ENCODE measurements around the gene DDX25. TPM values are rescaled to one million over a fixed set of nuclear protein-coding genes. Genes with fewer than 3 reads are reported as not detected.

The DDX25 gene
- total RNA-seq, 1 experiment from 2014 or later = 0.37 TPM

GRCh38 chr11:125944350-125945010, 40.2 kb downstream of the DDX25 start (continued):
- TF ChIP-seq CTCF (IDR thresholded peaks at IDR 0.05 in 2 of 3, conservative IDR thresholded peaks at IDR 0.05 in 1 of 3; ENCODE audit: borderline replicate concordance in 1 of 3, insufficient read depth in 1 of 3, low read depth in 2 of 3, low read length in 2 of 3) = no peak
- TF ChIP-seq YY1 (IDR thresholded peaks at IDR 0.05; ENCODE audit: extremely low read depth, insufficient replicate concordance, low read depth, low read length) = no peak
- TF ChIP-seq FOSL1 (IDR thresholded peaks at IDR 0.05; ENCODE audit: low read depth) = no peak
- no peak for TF ChIP-seq ZNF274 (IDR thresholded peaks at IDR 0.05; ENCODE audit: low read depth, low read length)
- no peak for TF ChIP-seq ZFX (IDR thresholded peaks at IDR 0.05)
- no peak for TF ChIP-seq RAD21 (IDR thresholded peaks at IDR 0.05; ENCODE audit: low read depth)
- TF ChIP-seq ELF1 (IDR thresholded peaks at IDR 0.05; ENCODE audit: borderline replicate concordance, low read depth) = no peak
- TF ChIP-seq EZH2 (IDR thresholded peaks at IDR 0.05) = no peak
- TF ChIP-seq SRF (IDR thresholded peaks at IDR 0.05; ENCODE audit: low read depth) = no peak
- no peak for TF ChIP-seq ATF3 (IDR thresholded peaks at IDR 0.05)

GRCh38 chr11:125945011-125945796, 40.9 kb downstream of the DDX25 start:
- ChIA-PET POLR2A (no interaction called here), CTCF (interaction anchor here (0.9 kb wide), 1 partner anchor 9 kb away, joined by 3 read pairs; no protein-coding TSS in a partner anchor), RAD21 (ENCODE audit: low non-redundant PET in 1 of 2, low total read pairs in 2 of 2, uncharacterized antibody in 2 of 2, unreplicated experiment in 2 of 2) (no interaction called here)
- no peak overlapping the region for H2AFZ ChIP-seq (ENCODE audit: low read depth, low read length, poor library complexity, severe bottlenecking)
- no peaks in the 10 kb centered on the region for H4K20me1 ChIP-seq (ENCODE audit: insufficient read depth)
- H3K4me3 ChIP-seq (replicated peaks in 1 of 2; ENCODE audit: low read depth in 1 of 2, low read length in 2 of 2) = no peak overlapping the region
- peaks cover 7 to 16% of the 10 kb centered on the region in 2 experiments for H3K4me1 ChIP-seq (ENCODE audit: control insufficient read depth in 1 of 2, insufficient read depth in 2 of 2, low read length in 2 of 2)
- H3K27me3 ChIP-seq (ENCODE audit: insufficient read depth, low read length) = no peaks in the 10 kb centered on the region
- TF ChIP-seq SIN3A (IDR thresholded peaks at IDR 0.05; ENCODE audit: low read depth) = no peak
- no peak for ATAC-seq
- H3K9ac ChIP-seq (ENCODE audit: low read length) = no peak overlapping the region
- no peak for DNase-seq (ENCODE audit: low read depth, low spot score)
- peak overlapping the region; percentile 36; the same call in 1 of the 2 replicates for H3K4me2 ChIP-seq (ENCODE audit: low read length)
- H3K36me3 ChIP-seq (ENCODE audit: control insufficient read depth in 1 of 2, insufficient read depth in 2 of 2, low read length in 2 of 2) = no peaks in the 10 kb centered on the region
- no peak overlapping the region for H3K27ac ChIP-seq (ENCODE audit: low read depth, low read length)
- H3K9me3 ChIP-seq (ENCODE audit: control insufficient read depth in 1 of 2, insufficient read depth in 1 of 2, low read depth in 1 of 2, low read length in 2 of 2) = no peaks in the 10 kb centered on the region
- intact Hi-C loops (cut with micrococcal nuclease) = no loop called here
- no peaks in the 10 kb centered on the region for H3K79me2 ChIP-seq (ENCODE audit: insufficient read depth, low read length)
- no TSS peak for BruUV-seq (replicated peaks)
- H3K9me2 ChIP-seq (ENCODE audit: insufficient read depth) = no peaks in the 10 kb centered on the region
